ENCODE data around the gene SIK3.

The SIK3 gene

GRCh38 chr11:116893906-116894305, 204.3 kb downstream of the SIK3 start:
- no peak for DNase-seq (ENCODE audit: low read depth)

- no peak for DNase-seq (ENCODE audit: low read depth)
Measured at GRCh38 chr11:116893437-116893836, 204.8 kb downstream of the SIK3 start.

GRCh38 chr11:116892374-116892773, 205.9 kb downstream of the SIK3 start:
- DNase-seq (ENCODE audit: low read depth): no peak

GRCh38 chr11:116891746-116892145, 206.5 kb downstream of the SIK3 start:
- DNase-seq (ENCODE audit: low read depth): no peak

GRCh38 chr11:116890607-116891006, 207.6 kb downstream of the SIK3 start:
- DNase-seq (ENCODE audit: low read depth): no peak

- no peak for DNase-seq (ENCODE audit: low read depth)
Measured at GRCh38 chr11:116890193-116890592, 208.0 kb downstream of the SIK3 start.

GRCh38 chr11:116888884-116889549, 209.2 kb downstream of the SIK3 start:
- DNase-seq (ENCODE audit: low read depth): no peak

- no peak for DNase-seq (ENCODE audit: low read depth)
Measured at GRCh38 chr11:116888024-116888423, 210.2 kb downstream of the SIK3 start.

- DNase-seq (ENCODE audit: low read depth): no peak
Measured at GRCh38 chr11:116885951-116886655, 212.1 kb downstream of the SIK3 start.

- DNase-seq (ENCODE audit: low read depth): no peak
Measured at GRCh38 chr11:116882386-116882785, 215.8 kb downstream of the SIK3 start.

- no peak for DNase-seq (ENCODE audit: low read depth)
Measured at GRCh38 chr11:116881143-116881542, 217.1 kb downstream of the SIK3 start.

- no peak for DNase-seq (ENCODE audit: low read depth)
Measured at GRCh38 chr11:116879800-116880625, 218.2 kb downstream of the SIK3 start.

- DNase-seq (ENCODE audit: low read depth): no peak
Measured at GRCh38 chr11:116876656-116877055, 221.6 kb downstream of the SIK3 start.

GRCh38 chr11:116875194-116875593, 223.0 kb downstream of the SIK3 start:
- DNase-seq (ENCODE audit: low read depth): no peak

GRCh38 chr11:116874251-116874650, 224.0 kb downstream of the SIK3 start:
- DNase-seq (ENCODE audit: low read depth): no peak

GRCh38 chr11:116873381-116873780, 224.8 kb downstream of the SIK3 start:
- DNase-seq (ENCODE audit: low read depth): no peak

- DNase-seq (ENCODE audit: low read depth): no peak
Measured at GRCh38 chr11:116871248-116871647, 227.0 kb downstream of the SIK3 start.

GRCh38 chr11:116870054-116870453, 228.2 kb downstream of the SIK3 start:
- DNase-seq (ENCODE audit: low read depth): no peak

GRCh38 chr11:116869610-116870009, 228.6 kb downstream of the SIK3 start:
- DNase-seq (ENCODE audit: low read depth): no peak

- DNase-seq (ENCODE audit: low read depth): no peak
Measured at GRCh38 chr11:116868066-116868465, 230.2 kb downstream of the SIK3 start.

- no peak for DNase-seq (ENCODE audit: low read depth)
Measured at GRCh38 chr11:116867619-116868018, 230.6 kb downstream of the SIK3 start.

GRCh38 chr11:116866804-116867455, 231.3 kb downstream of the SIK3 start:
- DNase-seq (ENCODE audit: low read depth): no peak

All from stimulated activated CD8-positive, alpha-beta memory T cell treated with anti-CD3 and anti-CD28 coated beads, Interleukin-12 subunit alpha, Interleukin-12 subunit beta, amount 100 ng/mL, for 1 hour (primary cell).